MCF 10A (cell line): ENCODE data around the gene SSRP1. TPM values are rescaled to one million over a fixed set of nuclear protein-coding genes. Genes with fewer than 3 reads are reported as not detected.
A peak's percentile ranks its signal among the peaks of the same experiment; 100 is the strongest.

Experiments
- BruUV-seq: library from RNA; stranded (reverse); fragments of 400-500 nt; replicated peaks from 2 replicates; lab custom pipeline; 2021; lab: Mats Ljungman, UMichigan
- CTCF ChIA-PET: fragments of 300-600 bp; sonication (Branson Sonifier 250); formaldehyde crosslinking; extraction: SDS; loops from one replicate; lab custom pipeline; 2021; ENCODE audit warnings: antibody characterized with exemption, inconsistent platforms; lab: Yijun Ruan, JAX
- POLR2A ChIA-PET: fragments of 300-600, 350-650 bp; sonication (Branson Sonifier 250); formaldehyde crosslinking; extraction: SDS; loops from one replicate; lab custom pipeline; 2020; ENCODE audit warnings: antibody characterized with exemption, inconsistent platforms; lab: Yijun Ruan, JAX
- DNase-seq: peaks from one replicate; pipeline ENCODE4 v3.0.0-alpha.2; 2018; ENCODE audit not compliant: unreplicated experiment
- H3K27ac Mint-ChIP-seq: one replicate; pipeline ENCODE4 v1.8.0; 2022; ENCODE audit warnings: mild to moderate bottlenecking, low read depth, mixed read lengths; ENCODE audit not compliant: unreplicated experiment
- H3K27me3 Mint-ChIP-seq: one replicate; pipeline ENCODE4 v1.8.0; 2022; ENCODE audit warnings: mixed read lengths; ENCODE audit not compliant: insufficient read depth, unreplicated experiment
- H3K36me3 Mint-ChIP-seq: one replicate; pipeline ENCODE4 v1.8.0; 2022; ENCODE audit warnings: mild to moderate bottlenecking, moderate library complexity, mixed read lengths; ENCODE audit not compliant: insufficient read depth, unreplicated experiment
- H3K4me1 Mint-ChIP-seq: one replicate; pipeline ENCODE4 v1.8.0; 2022; ENCODE audit warnings: mixed read lengths; ENCODE audit not compliant: insufficient read depth, unreplicated experiment
- H3K4me3 Mint-ChIP-seq: one replicate; pipeline ENCODE4 v1.8.0; 2022; ENCODE audit warnings: mild to moderate bottlenecking, moderate library complexity, mixed read lengths; ENCODE audit not compliant: unreplicated experiment
- H3K9me3 Mint-ChIP-seq: one replicate; pipeline ENCODE4 v1.8.0; 2022; ENCODE audit warnings: mixed read lengths; ENCODE audit not compliant: unreplicated experiment
- CTCF ChIP-seq: fragments of 200-600 bp; IDR thresholded peaks from one replicate; pipeline ENCODE4 v1.8.0; 2022; ENCODE audit warnings: antibody characterized with exemption, mild to moderate bottlenecking; ENCODE audit not compliant: unreplicated experiment
- intact Hi-C: fragments of 100-400 bp; cut with micrococcal nuclease; formaldehyde crosslinking; loops from 2 replicates; pipeline ENCODE4 v1.14.1; 2022
- total RNA-seq: library from RNA; stranded (reverse); gene quantifications from 2 replicates; pipeline ENCODE4 v1.2.3, GENCODE V29; 2022

The SSRP1 gene
- total RNA-seq, 1 experiment from 2014 or later: 229 TPM

GRCh38 chr11:57279116-57279515 is 56.6 kb downstream of the SSRP1 start:
- peak; percentile 68 for DNase-seq
- CTCF ChIA-PET: interaction anchor here (0.7 to 4.6 kb wide), 9 partner anchors 10 to 438 kb away, joined by 3 to 35 read pairs (median 6); no protein-coding TSS in a partner anchor
- no TSS peak for BruUV-seq
- intact Hi-C loops: loop anchor here (2.0 kb wide), 1 partner anchor 16 kb away; no protein-coding TSS in a partner anchor
- peaks cover 6% of the 10 kb centered on the region for H3K9me3 Mint-ChIP-seq
- no peaks in the 10 kb centered on the region for H3K36me3 Mint-ChIP-seq
- POLR2A ChIA-PET: interaction anchor here (0.9 to 6.3 kb wide), 9 partner anchors 10 to 438 kb away, joined by 3 to 93 read pairs (median 14); partner anchors contain the start of gene TNKS1BP1
- TF ChIP-seq CTCF: no peak
- peaks cover 44% of the 10 kb centered on the region for H3K4me1 Mint-ChIP-seq
- peak overlapping the region; percentile 83 for H3K27ac Mint-ChIP-seq
- H3K4me3 Mint-ChIP-seq: no peak overlapping the region
- no peaks in the 10 kb centered on the region for H3K27me3 Mint-ChIP-seq

- DNase-seq: no peak
- Mint-ChIP-seq H3K27me3 (no peaks in the 10 kb centered on the region), H3K36me3 (no peaks in the 10 kb centered on the region), H3K27ac (peak overlapping the region; percentile 83), H3K9me3 (peaks cover 6% of the 10 kb centered on the region), H3K4me1 (peaks cover 44% of the 10 kb centered on the region), H3K4me3 (peak overlapping the region; percentile 49)
- no TSS peak for BruUV-seq
- POLR2A ChIA-PET: interaction anchor here (0.9 to 6.3 kb wide), 11 partner anchors 10 to 438 kb away, joined by 3 to 93 read pairs (median 9); partner anchors contain the start of gene TNKS1BP1
- no peak for TF ChIP-seq CTCF
- intact Hi-C loops: loop anchor here (1.0 to 2.0 kb wide), 5 partner anchors 16 to 147 kb away; no protein-coding TSS in a partner anchor
- CTCF ChIA-PET: interaction anchor here (0.6 to 4.6 kb wide), 13 partner anchors 10 to 438 kb away, joined by 3 to 35 read pairs (median 4); no protein-coding TSS in a partner anchor
Measured at GRCh38 chr11:57278721-57279095, 57.0 kb downstream of the SSRP1 start.

- Mint-ChIP-seq H3K27ac (peak overlapping the region; percentile 83), H3K9me3 (peaks cover 11% of the 10 kb centered on the region), H3K4me3 (peak overlapping the region; percentile 49), H3K27me3 (no peaks in the 10 kb centered on the region), H3K36me3 (no peaks in the 10 kb centered on the region), H3K4me1 (peaks cover 44% of the 10 kb centered on the region)
- TSS peak; percentile 92 for BruUV-seq
- ChIA-PET CTCF (interaction anchor here (0.6 to 4.6 kb wide), 30 partner anchors 8 to 792 kb away, joined by 3 to 35 read pairs (median 4); no protein-coding TSS in a partner anchor), POLR2A (interaction anchor here (0.7 to 6.3 kb wide), 18 partner anchors 11 to 437 kb away, joined by 3 to 93 read pairs (median 5); partner anchors contain the start of gene TNKS1BP1)
- peak; percentile 62 for TF ChIP-seq CTCF
- DNase-seq: peak; percentile 86
- intact Hi-C loops: loop anchor here (1.0 to 2.0 kb wide), 7 partner anchors 17 to 437 kb away; no protein-coding TSS in a partner anchor
Measured at GRCh38 chr11:57277845-57278720, 57.6 kb downstream of the SSRP1 start.
